Cerebellar cortex (tissue), 1 donor: ENCODE measurements around the gene ZMYND12.
A peak's percentile ranks its signal among the peaks of the same experiment; 100 is the strongest.
"Not testable (repeated sequence)": the region's sequence is repeated elsewhere in the genome, so short reads cannot be mapped to it uniquely, and the experiment has no call there.

ENCODE experiments used
- DNase-seq: peaks from one replicate; pipeline ENCODE4 v3.0.0-alpha.2; 2015; ENCODE audit warnings: low spot score

ZMYND12 gene

GRCh38 chr1:42456010-42456753, at the start of gene ZMYND12, which contains the start of gene PPCS:
Gene ZMYND12 (minus strand): TSS chr1:42456022. CDS start chr1:42455997, 25 bp downstream.
Gene PPCS (plus strand): TSS chr1:42456543. CDS start chr1:42456566, 23 bp downstream.
- peak; percentile 87 for DNase-seq

- no peak for DNase-seq
Measured at GRCh38 chr1:42504535-42505128, 48.8 kb upstream of the ZMYND12 start.

- DNase-seq, result not testable (repeated sequence)
Measured at GRCh38 chr1:42502031-42502430, 46.2 kb upstream of the ZMYND12 start.

- no peak for DNase-seq
Measured at GRCh38 chr1:42490237-42490636, 34.4 kb upstream of the ZMYND12 start.

GRCh38 chr1:42484382-42484781, 28.6 kb upstream of the ZMYND12 start:
- DNase-seq, result no peak

- no peak for DNase-seq
Measured at GRCh38 chr1:42482635-42483153, 26.9 kb upstream of the ZMYND12 start.

GRCh38 chr1:42480921-42481320, 25.1 kb upstream of the ZMYND12 start:
- DNase-seq, result no peak

- DNase-seq, result peak; percentile 5
Measured at GRCh38 chr1:42479621-42480020, 23.8 kb upstream of the ZMYND12 start.

GRCh38 chr1:42477775-42478174, 22.0 kb upstream of the ZMYND12 start:
- no peak for DNase-seq

- not testable (repeated sequence) for DNase-seq
Measured at GRCh38 chr1:42477354-42477753, 21.5 kb upstream of the ZMYND12 start.

GRCh38 chr1:42476605-42477004, 20.8 kb upstream of the ZMYND12 start:
- DNase-seq, result no peak

GRCh38 chr1:42469727-42470126, 13.9 kb upstream of the ZMYND12 start:
- no peak for DNase-seq

GRCh38 chr1:42466030-42466429, 10.2 kb upstream of the ZMYND12 start:
- no peak for DNase-seq

- no peak for DNase-seq
Measured at GRCh38 chr1:42463921-42464320, 8.1 kb upstream of the ZMYND12 start.

- peak; percentile 100 for DNase-seq
Measured at GRCh38 chr1:42462828-42463763, 7.3 kb upstream of the ZMYND12 start, which contains the start of gene CCDC30. Gene CCDC30 (plus strand): TSS chr1:42463286. CDS start chr1:42480552, 17,266 bp downstream.

GRCh38 chr1:42461196-42461595, 5.4 kb upstream of the ZMYND12 start:
- DNase-seq, result no peak

- peak; percentile 54 for DNase-seq
Measured at GRCh38 chr1:42456754-42457089, 900 bp upstream of the ZMYND12 start.

GRCh38 chr1:42454403-42454802, 1.4 kb downstream of the ZMYND12 start:
- DNase-seq, result no peak

- no peak for DNase-seq
Measured at GRCh38 chr1:42453386-42453785, 2.4 kb downstream of the ZMYND12 start.

GRCh38 chr1:42450061-42450460, 5.8 kb downstream of the ZMYND12 start:
- DNase-seq, result no peak

GRCh38 chr1:42449256-42449655, 6.6 kb downstream of the ZMYND12 start:
- DNase-seq, result no peak

GRCh38 chr1:42442662-42443061, 13.2 kb downstream of the ZMYND12 start:
- no peak for DNase-seq
